ENCODE measurements around the gene ADGRF1. TPM values are rescaled to one million over a fixed set of nuclear protein-coding genes. Genes with fewer than 3 reads are reported as not detected.
"Not testable (repeated sequence)": the region's sequence is repeated elsewhere in the genome, so short reads cannot be mapped to it uniquely, and the experiment has no call there.

ADGRF1 gene
- total RNA-seq, 2 donors from 2014 or later, result not detected

DNA sequence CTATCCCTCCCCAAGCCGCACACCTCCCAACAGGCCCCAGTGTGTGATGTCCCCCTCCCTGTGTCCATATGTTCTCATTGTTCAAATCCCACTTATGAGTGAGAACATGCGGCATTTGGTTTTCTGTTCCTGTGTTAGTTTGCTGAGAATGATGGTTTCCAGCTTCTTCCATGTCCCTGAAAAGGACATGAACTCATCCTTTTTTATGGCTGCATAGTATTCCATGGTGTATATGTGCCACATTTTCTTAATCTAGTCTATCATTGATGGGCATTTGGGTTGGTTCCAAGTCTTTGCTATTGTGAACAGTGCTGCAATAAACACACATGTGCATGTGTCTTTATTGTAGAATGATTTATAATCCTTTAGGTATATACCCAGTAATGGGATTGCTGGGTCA, 12.2 kb upstream of the ADGRF1 start:
- not testable (repeated sequence) for H3K4me3 Mint-ChIP-seq; H3K36me3 Mint-ChIP-seq (ENCODE audit: insufficient read depth in 2 of 2); DNase-seq; H3K4me1 Mint-ChIP-seq (ENCODE audit: low read depth); H3K27ac Mint-ChIP-seq; H3K9me3 Mint-ChIP-seq; H3K27me3 Mint-ChIP-seq (ENCODE audit: low read depth); ATAC-seq (replicated peaks in 1 of 2)

DNA sequence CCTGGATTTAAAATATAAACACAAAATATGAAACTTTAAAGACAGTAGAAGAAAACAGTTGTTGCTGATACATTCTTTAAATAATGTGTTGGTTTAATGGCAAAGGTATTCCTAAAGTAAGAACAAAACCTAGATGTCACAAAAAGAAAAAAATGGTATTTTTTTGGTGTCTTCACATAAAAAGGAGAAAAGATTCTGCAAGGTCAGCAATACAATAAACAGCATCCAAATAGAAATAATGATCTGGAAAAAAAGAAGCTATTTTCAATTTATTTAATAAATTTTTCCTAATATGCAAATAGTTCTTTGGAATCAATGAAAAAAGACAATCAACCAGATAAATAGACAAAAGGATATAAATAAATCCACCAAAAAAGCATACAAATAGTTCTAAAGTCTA, 6.5 kb upstream of the ADGRF1 start:
- H3K27me3 Mint-ChIP-seq (ENCODE audit: low read depth), result peaks cover 10% of the 10 kb centered on the region
- H3K27ac Mint-ChIP-seq, result no peak overlapping the region
- no peaks in the 10 kb centered on the region for H3K9me3 Mint-ChIP-seq
- no peak for ATAC-seq (replicated peaks in 1 of 2)
- H3K4me1 Mint-ChIP-seq (ENCODE audit: low read depth), result peaks cover 5% of the 10 kb centered on the region
- no peak for DNase-seq
- no peak overlapping the region for H3K4me3 Mint-ChIP-seq
- H3K36me3 Mint-ChIP-seq (ENCODE audit: insufficient read depth in 2 of 2), result no peaks in the 10 kb centered on the region

DNA sequence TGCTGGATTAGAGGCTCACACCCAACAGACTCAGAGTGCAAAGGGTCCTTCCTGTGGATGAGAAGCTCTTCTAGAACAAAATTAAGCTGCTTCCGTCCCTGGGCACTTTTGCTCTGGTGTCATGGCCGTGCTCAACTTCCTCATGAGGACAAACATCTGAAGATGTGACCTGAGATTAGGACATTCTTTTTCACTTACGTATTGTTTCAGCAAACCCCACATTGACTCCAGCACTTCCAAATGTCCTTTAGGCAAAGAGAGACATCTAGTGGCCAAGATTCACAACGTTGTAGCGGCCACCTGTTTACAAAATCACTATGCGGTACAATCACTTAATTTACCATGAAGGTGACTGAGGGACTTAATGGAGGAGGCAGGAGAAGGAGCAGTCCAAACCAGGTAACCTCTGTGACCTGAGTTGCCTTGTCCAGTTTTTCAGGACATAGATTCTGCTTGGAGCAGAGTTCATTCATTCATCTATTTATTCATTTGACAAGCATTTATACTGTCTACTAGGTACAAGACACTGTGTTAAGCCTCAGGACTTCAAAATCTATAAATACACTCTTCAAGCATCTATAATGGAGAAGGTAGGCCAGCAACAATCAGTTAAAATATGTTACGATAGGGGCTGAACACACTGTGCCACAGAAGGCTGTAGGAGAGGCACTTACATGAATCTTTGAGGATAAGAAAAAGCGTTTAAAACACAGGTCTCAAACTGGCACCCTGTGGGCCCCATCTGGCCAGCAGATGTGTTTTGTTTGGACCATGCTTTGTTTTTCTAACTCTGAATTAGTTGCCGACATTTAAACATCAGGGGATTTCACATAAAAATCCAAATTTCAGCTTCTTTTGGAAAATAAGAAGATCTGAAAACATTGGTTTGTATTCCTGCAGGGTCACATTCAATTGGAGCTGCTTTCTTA, 5.6 kb upstream of the ADGRF1 start:
- no peak overlapping the region for H3K27ac Mint-ChIP-seq
- peaks cover 5% of the 10 kb centered on the region for H3K4me1 Mint-ChIP-seq (ENCODE audit: low read depth)
- peaks cover 10% of the 10 kb centered on the region for H3K27me3 Mint-ChIP-seq (ENCODE audit: low read depth)
- no peaks in the 10 kb centered on the region for H3K9me3 Mint-ChIP-seq
- peak; percentile 17 to 19 for DNase-seq
- no peaks in the 10 kb centered on the region for H3K36me3 Mint-ChIP-seq (ENCODE audit: insufficient read depth in 2 of 2)
- H3K4me3 Mint-ChIP-seq, result no peak overlapping the region
- ATAC-seq (replicated peaks in 1 of 2), result peak; percentile 64 to 66

DNA sequence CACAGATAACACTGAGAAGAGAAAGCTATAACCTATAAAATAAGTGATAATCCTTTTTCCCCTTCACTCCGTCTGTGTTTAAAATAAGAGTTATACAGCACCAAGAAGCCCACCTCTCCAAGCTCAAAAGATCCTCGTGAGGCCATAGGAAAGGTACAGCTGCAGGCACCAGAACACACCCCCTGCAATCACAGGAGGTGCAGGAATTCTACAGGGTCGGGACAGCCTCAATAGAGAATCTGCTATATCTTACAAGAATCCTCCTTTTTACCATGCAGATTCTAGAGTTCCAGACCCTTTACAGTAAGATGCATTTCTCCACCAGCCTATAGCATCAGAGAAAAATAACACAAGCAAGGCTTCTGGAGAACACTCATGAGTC, 5.0 kb upstream of the ADGRF1 start:
- Mint-ChIP-seq H3K27ac (no peak overlapping the region), H3K9me3 (no peaks in the 10 kb centered on the region)

DNA sequence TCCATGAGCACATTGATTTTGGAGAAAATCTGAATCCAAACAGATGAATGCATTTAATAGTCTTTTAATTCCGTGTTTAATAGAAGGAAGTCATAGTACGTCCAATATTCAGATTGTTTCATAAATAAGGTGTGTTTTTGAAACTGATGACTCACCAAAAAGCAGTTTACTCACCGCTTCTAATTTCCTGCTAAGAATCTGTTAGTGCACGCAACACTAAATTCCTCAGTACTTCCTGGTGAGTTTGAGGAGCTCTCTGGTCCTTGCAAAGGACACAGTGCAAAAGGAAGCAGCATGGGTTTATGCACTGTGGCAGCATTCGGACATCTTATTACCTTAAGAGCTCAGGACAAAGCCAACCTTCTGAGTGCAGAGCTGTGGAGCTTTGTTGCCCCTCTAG, 2.3 kb upstream of the ADGRF1 start:
- no peak for ATAC-seq (replicated peaks in 1 of 2)

More for the DNA sequence above, 5.0 kb upstream of the ADGRF1 start:
- DNase-seq, result no peak
- peaks cover 10% of the 10 kb centered on the region for H3K27me3 Mint-ChIP-seq (ENCODE audit: low read depth)
- no peaks in the 10 kb centered on the region for H3K36me3 Mint-ChIP-seq (ENCODE audit: insufficient read depth in 2 of 2)
- H3K4me1 Mint-ChIP-seq (ENCODE audit: low read depth), result peaks cover 5% of the 10 kb centered on the region
- no peak for ATAC-seq (replicated peaks in 1 of 2)
- no peak overlapping the region for H3K4me3 Mint-ChIP-seq

DNA sequence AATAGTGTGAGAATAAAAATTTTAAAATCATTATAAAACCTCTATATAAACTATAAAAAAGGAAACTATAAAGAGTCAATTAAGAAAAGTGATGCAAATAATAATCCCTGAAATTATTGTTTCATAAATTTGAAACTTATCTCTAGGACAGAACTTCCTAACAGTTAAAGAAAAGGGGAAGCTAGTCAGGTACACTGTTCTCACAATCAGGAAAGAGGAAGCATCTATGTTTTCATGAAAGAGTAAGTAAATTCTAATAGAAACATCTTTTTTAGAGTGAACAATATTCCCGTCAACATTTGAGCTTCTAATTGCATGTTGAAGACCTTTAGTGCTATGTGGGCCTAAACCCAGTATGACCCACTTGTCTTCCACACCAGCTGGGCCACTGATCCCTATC, 1.2 kb upstream of the ADGRF1 start:
- peaks cover 5% of the 10 kb centered on the region for H3K4me1 Mint-ChIP-seq (ENCODE audit: low read depth)
- H3K27me3 Mint-ChIP-seq (ENCODE audit: low read depth), result peaks cover 10% of the 10 kb centered on the region
- H3K9me3 Mint-ChIP-seq, result no peaks in the 10 kb centered on the region
- no peak for ATAC-seq (replicated peaks in 1 of 2)
- no peaks in the 10 kb centered on the region for H3K36me3 Mint-ChIP-seq (ENCODE audit: insufficient read depth in 2 of 2)
- no peak overlapping the region for H3K27ac Mint-ChIP-seq
- DNase-seq, result no peak
- no peak overlapping the region for H3K4me3 Mint-ChIP-seq

More for the DNA sequence above, 2.3 kb upstream of the ADGRF1 start:
- H3K9me3 Mint-ChIP-seq, result no peaks in the 10 kb centered on the region
- no peak overlapping the region for H3K27ac Mint-ChIP-seq
- H3K36me3 Mint-ChIP-seq (ENCODE audit: insufficient read depth in 2 of 2), result no peaks in the 10 kb centered on the region
- no peak overlapping the region for H3K4me3 Mint-ChIP-seq
- no peak for DNase-seq
- peaks cover 5% of the 10 kb centered on the region for H3K4me1 Mint-ChIP-seq (ENCODE audit: low read depth)
- H3K27me3 Mint-ChIP-seq (ENCODE audit: low read depth), result peaks cover 10% of the 10 kb centered on the region

DNA sequence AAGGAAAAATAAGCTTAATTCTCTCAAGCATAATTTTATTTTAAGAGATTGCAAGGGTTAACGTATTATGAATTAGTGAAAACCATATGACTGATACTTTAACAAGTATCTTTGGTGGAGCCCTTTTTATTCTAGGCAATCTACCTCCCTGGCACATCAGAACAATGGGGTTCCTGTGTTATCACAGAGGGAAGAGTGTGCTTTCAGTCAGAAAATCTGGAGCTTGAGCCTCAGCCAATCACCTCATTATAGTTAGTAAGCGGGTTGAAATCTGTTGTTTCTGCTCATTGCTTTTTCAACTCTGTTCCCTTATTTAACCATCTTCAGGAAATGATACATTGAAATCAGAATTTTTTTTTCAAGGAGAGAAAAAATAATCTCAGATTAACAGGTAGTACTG, 391 bp downstream of the ADGRF1 start:
- ATAC-seq (replicated peaks in 1 of 2) (no peak), DNase-seq (no peak)
- H3K4me3 Mint-ChIP-seq, result no peak overlapping the region
- H3K27ac Mint-ChIP-seq, result no peak overlapping the region
- no peaks in the 10 kb centered on the region for H3K36me3 Mint-ChIP-seq (ENCODE audit: insufficient read depth in 2 of 2)
- H3K4me1 Mint-ChIP-seq (ENCODE audit: low read depth), result no peaks in the 10 kb centered on the region
- H3K27me3 Mint-ChIP-seq (ENCODE audit: low read depth), result no peaks in the 10 kb centered on the region
- H3K9me3 Mint-ChIP-seq, result no peaks in the 10 kb centered on the region

DNA sequence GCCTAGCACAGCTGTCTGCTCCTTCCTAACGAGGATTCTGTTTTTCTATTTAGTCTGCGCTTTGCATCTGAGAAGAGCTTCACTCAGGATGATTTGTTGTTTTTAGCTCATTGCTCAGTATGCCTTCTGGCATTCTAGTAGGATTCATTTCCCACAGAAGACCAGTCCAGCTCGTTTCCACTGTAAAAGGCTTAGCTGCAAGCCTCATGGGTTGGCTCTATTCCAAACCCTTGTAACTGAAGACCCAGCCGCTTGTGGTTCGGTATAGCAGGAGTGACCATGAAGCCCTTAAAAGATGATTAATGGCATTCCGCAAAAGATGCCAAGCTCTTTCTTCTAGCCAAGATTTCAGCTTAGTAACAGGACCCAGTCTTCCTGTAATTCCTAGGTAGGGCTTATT, 7.2 kb downstream of the ADGRF1 start:
- ATAC-seq (replicated peaks in 1 of 2) (no peak), DNase-seq (no peak)
- Mint-ChIP-seq H3K4me1 (ENCODE audit: low read depth) (no peaks in the 10 kb centered on the region), H3K27ac (no peak overlapping the region), H3K27me3 (ENCODE audit: low read depth) (peaks cover 25% of the 10 kb centered on the region), H3K4me3 (no peak overlapping the region), H3K9me3 (no peaks in the 10 kb centered on the region), H3K36me3 (ENCODE audit: insufficient read depth in 2 of 2) (no peaks in the 10 kb centered on the region)

DNA sequence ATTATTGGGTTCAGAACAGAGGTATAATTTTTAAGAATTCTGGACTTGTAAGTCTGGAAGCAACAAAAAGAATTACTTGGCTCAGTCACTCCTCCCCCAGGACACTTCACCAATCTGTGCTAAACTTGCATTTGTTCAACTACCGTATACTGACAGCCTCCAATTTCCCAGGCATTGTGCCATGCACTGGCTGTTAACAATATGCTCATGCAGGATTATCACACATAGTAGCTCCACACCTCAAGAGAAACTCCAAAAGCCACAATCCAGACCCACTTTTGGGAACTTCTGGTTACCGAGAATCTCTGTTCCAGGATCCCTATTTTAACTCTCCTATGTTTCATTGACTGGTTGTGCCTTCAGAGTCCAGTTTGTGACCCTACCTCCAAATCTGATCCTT, 7.7 kb downstream of the ADGRF1 start:
- H3K27ac Mint-ChIP-seq, result no peak overlapping the region
- no peak overlapping the region for H3K4me3 Mint-ChIP-seq
- H3K36me3 Mint-ChIP-seq (ENCODE audit: insufficient read depth in 2 of 2), result no peaks in the 10 kb centered on the region
- H3K27me3 Mint-ChIP-seq (ENCODE audit: low read depth), result peaks cover 25% of the 10 kb centered on the region
- ATAC-seq (replicated peaks in 1 of 2) (no peak), DNase-seq (no peak)
- no peaks in the 10 kb centered on the region for H3K4me1 Mint-ChIP-seq (ENCODE audit: low read depth)
- no peaks in the 10 kb centered on the region for H3K9me3 Mint-ChIP-seq

DNA sequence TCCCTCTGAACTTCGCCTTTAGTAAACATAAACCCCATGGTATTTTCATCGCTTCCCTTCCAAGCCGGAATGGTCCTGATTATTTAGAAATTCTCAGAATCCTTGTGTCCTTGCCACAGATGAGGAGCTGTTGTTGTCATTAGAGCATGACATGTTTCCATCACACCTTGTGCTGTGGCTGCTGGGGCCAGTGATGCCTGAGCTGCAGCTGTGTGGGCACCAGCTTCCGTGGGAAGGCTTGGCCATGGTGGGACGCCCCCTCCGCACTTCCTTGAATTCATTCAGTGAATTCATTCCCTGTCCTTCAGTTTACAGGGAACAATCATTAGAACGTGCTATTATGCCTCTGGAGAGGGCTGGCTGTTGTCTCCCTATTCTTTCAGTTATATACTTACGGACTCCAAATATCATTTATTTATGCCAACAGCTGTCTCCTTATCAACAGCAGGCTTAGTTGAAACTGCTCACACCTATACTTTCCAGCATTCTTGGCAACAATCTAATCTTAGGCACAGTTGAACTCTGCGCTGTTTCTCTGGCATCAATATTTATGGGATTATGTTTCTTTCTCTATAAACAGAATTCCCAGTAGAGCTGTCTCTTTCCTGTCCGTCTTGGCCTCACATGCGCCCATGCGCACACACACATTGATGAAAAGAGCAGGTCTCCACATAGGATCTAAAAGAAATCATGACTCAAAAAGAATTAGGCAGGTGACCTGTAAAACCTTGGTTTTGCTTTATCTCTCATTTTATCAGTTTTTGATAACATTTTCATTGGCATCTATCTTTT, 9.0 kb downstream of the ADGRF1 start:
- DNase-seq (no peak), ATAC-seq (replicated peaks in 1 of 2) (no peak)
- Mint-ChIP-seq H3K27ac (no peak overlapping the region), H3K9me3 (no peaks in the 10 kb centered on the region), H3K27me3 (ENCODE audit: low read depth) (peaks cover 25% of the 10 kb centered on the region), H3K4me1 (ENCODE audit: low read depth) (no peaks in the 10 kb centered on the region), H3K4me3 (no peak overlapping the region), H3K36me3 (ENCODE audit: insufficient read depth in 2 of 2) (no peaks in the 10 kb centered on the region)

DNA sequence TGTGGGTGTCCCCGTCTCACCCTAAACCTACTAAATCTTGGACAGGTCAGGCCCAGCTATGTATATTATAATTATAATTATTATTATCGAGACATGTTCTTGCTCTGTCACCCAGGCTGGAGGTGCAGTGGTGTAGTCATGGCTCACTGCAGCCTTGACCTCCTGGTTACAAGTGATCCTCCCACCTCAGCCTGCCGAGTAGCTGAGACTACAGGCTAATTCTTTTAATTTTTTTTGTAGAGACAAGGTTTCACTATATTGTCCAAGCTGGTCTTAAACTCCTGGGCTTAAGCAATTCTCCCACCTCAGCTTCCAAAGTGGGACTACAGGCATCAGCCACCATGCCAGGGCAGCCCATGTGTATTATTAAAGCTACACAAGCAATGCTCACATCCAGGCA, 10.5 kb downstream of the ADGRF1 start:
- no peak for DNase-seq
- no peak overlapping the region for H3K4me3 Mint-ChIP-seq
- no peak for ATAC-seq (replicated peaks in 1 of 2)
- no peaks in the 10 kb centered on the region for H3K4me1 Mint-ChIP-seq (ENCODE audit: low read depth)
- H3K27ac Mint-ChIP-seq, result no peak overlapping the region
- H3K27me3 Mint-ChIP-seq (ENCODE audit: low read depth), result peaks cover 25% of the 10 kb centered on the region
- H3K9me3 Mint-ChIP-seq, result no peaks in the 10 kb centered on the region
- no peaks in the 10 kb centered on the region for H3K36me3 Mint-ChIP-seq (ENCODE audit: insufficient read depth in 2 of 2)

DNA sequence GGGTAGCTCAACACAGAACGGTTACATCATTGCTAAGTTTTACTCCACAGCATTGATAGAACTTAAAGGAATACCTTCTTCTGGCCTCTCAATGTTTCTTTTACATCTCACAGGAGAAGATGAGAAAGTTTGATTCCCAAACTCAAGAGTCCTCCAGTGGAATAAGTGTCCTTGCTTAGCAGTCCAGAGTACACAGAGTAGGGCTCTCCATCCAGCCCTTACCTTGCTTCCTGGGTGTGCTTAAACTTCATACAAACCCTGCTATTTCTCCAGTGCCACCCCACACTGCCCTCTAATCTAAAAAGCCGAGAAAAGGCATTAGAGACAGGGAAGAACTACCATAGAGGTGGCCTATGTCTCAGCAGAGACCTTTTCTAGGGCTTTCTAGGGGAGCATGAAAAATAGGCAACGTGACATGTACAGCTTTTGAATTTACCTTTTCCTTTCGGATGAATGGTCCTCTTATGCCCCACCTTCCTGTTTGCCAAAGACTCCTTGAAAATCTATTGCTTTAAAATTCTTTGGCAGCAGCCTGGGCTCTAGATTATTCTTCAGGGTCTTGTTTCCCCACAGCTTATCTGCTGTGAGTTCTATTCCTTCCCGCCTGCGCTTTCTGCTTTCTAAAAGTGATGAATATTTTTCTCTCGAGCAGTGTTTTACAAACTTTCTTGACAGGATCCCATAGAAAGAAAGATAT, 12.1 kb downstream of the ADGRF1 start:
- Mint-ChIP-seq H3K4me3 (no peak overlapping the region), H3K9me3 (no peaks in the 10 kb centered on the region), H3K27ac (no peak overlapping the region), H3K36me3 (ENCODE audit: insufficient read depth in 2 of 2) (no peaks in the 10 kb centered on the region), H3K4me1 (ENCODE audit: low read depth) (no peaks in the 10 kb centered on the region), H3K27me3 (ENCODE audit: low read depth) (peaks cover 13% of the 10 kb centered on the region)
- DNase-seq (no peak), ATAC-seq (replicated peaks in 1 of 2) (no peak)

DNA sequence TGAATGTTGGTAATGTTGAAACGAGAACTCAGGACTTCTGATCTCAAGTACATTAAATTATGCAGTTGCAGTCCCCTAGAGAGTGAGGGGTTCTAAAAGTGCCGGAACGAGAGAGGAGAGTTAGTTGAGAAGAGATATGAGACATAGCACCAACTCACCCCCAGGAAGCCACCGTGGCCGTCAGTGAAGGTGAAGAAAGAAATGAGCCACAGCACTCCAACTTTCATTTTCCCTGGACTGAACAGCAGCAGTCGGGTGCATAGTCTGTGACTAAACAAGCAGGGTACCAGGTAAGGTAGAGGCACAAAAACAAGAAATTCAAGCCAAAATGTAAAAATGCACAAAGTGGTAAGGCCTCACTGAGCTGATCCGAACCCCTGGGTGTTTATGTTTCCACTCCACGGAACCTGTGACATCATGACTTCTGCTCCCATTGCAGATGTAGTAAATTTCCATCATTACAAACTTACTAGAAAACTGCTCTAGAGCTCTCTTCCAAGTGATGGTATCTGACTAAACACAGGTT, 13.2 kb downstream of the ADGRF1 start:
- H3K27ac Mint-ChIP-seq, result no peak overlapping the region
- H3K36me3 Mint-ChIP-seq (ENCODE audit: insufficient read depth in 2 of 2), result no peaks in the 10 kb centered on the region
- peaks cover 4% of the 10 kb centered on the region for H3K27me3 Mint-ChIP-seq (ENCODE audit: low read depth)
- H3K4me1 Mint-ChIP-seq (ENCODE audit: low read depth), result no peaks in the 10 kb centered on the region
- DNase-seq (no peak), ATAC-seq (replicated peaks in 1 of 2) (no peak)
- no peaks in the 10 kb centered on the region for H3K9me3 Mint-ChIP-seq
- no peak overlapping the region for H3K4me3 Mint-ChIP-seq
